Mesendoderm (in vitro differentiated cells): ENCODE measurements around the gene DNASE1L3.

Source experiments
- DNase-seq: peaks from one replicate; pipeline ENCODE4 v3.0.0; 2013
- H2AK5ac ChIP-seq: 2 replicates; pipeline ENCODE4 v1.6.1; 2013; ENCODE audit warnings: low read length, inconsistent platforms
- H2BK120ac ChIP-seq: 2 replicates; pipeline ENCODE4 v1.6.1; 2013; ENCODE audit warnings: low read depth, mild to moderate bottlenecking, low read length, moderate library complexity, mixed read lengths
- H2BK15ac ChIP-seq: replicated peaks from 2 replicates; pipeline ENCODE4 v1.6.1; 2013; ENCODE audit warnings: low read depth, mild to moderate bottlenecking, moderate library complexity
- H2BK5ac ChIP-seq: 2 replicates; pipeline ENCODE4 v1.6.1; 2013; ENCODE audit warnings: low read length, inconsistent platforms
- H3K18ac ChIP-seq: 2 replicates; pipeline ENCODE4 v1.6.1; 2013; ENCODE audit warnings: mild to moderate bottlenecking, low read length, mixed read lengths
- H3K23ac ChIP-seq: one replicate; pipeline ENCODE4 v1.6.1; 2013; ENCODE audit warnings: low read length
- H3K27ac ChIP-seq: 2 replicates; pipeline ENCODE4 v1.5.1; 2013; ENCODE audit warnings: low read depth, mild to moderate bottlenecking, inconsistent platforms, low read length, moderate library complexity
- H3K27me3 ChIP-seq: 2 replicates; pipeline ENCODE4 v1.6.1; 2013; ENCODE audit warnings: low read length, control low read depth, mild to moderate bottlenecking, inconsistent platforms; ENCODE audit not compliant: insufficient read depth, poor library complexity
- H3K36me3 ChIP-seq: 2 replicates; pipeline ENCODE4 v1.6.1; 2013; ENCODE audit warnings: low read length, inconsistent platforms; ENCODE audit not compliant: control insufficient read depth, insufficient read depth
- H3K4ac ChIP-seq: one replicate; pipeline ENCODE4 v1.6.1; 2013; ENCODE audit warnings: low read depth, mild to moderate bottlenecking, low read length, moderate library complexity
- H3K4me1 ChIP-seq: 2 replicates; pipeline ENCODE4 v1.6.1; 2013; ENCODE audit warnings: low read depth, low read length, inconsistent platforms; ENCODE audit not compliant: control insufficient read depth
- H3K4me2 ChIP-seq: 2 replicates; pipeline ENCODE4 v1.6.1; 2013; ENCODE audit warnings: low read length
- H3K4me3 ChIP-seq: 2 replicates; pipeline ENCODE4 v1.5.1; 2013; ENCODE audit warnings: mild to moderate bottlenecking, low read length
- H3K56ac ChIP-seq: one replicate; pipeline ENCODE4 v1.6.1; 2013; ENCODE audit warnings: low read length
- H3K79me1 ChIP-seq: 2 replicates; pipeline ENCODE4 v1.6.1; 2013; ENCODE audit warnings: low read length, inconsistent platforms
- H3K79me2 ChIP-seq: 2 replicates; pipeline ENCODE4 v1.6.1; 2013; ENCODE audit warnings: mild to moderate bottlenecking, low read length; ENCODE audit not compliant: control insufficient read depth, insufficient read depth
- H3K9ac ChIP-seq: 2 replicates; pipeline ENCODE4 v1.6.1; 2013; ENCODE audit warnings: low read length, inconsistent platforms
- H4K5ac ChIP-seq: one replicate; pipeline ENCODE4 v1.6.1; 2013; ENCODE audit warnings: low read length
- H4K8ac ChIP-seq: one replicate; pipeline ENCODE4 v1.6.1; 2013; ENCODE audit warnings: low read depth, mild to moderate bottlenecking, control low read depth, low read length, moderate library complexity
- WGBS: extraction: QIAGEN DNeasy Blood & Tissue Kit; methylation state at CpG from one replicate; pipeline ENCODE4 v1.1.7; 2013; ENCODE audit warnings: low lambda C conversion rate, missing lambda C conversion rate; ENCODE audit not compliant: insufficient coverage; ENCODE audit errors: extremely low coverage; 5-methylcytosine and 5-hydroxymethylcytosine counted together

DNASE1L3 gene

GRCh38 chr3:58148049-58148448, 62.7 kb downstream of the DNASE1L3 start:
- H3K18ac ChIP-seq = no peak overlapping the region
- H2BK5ac ChIP-seq = no peak overlapping the region
- no peaks in the 10 kb centered on the region for H3K27me3 ChIP-seq
- H3K9ac ChIP-seq = no peak overlapping the region
- no peak overlapping the region for H4K8ac ChIP-seq
- no peaks in the 10 kb centered on the region for H3K79me2 ChIP-seq
- no peak overlapping the region for H4K5ac ChIP-seq
- H3K23ac ChIP-seq = no peak overlapping the region
- H2AK5ac ChIP-seq = no peak overlapping the region
- WGBS = no CpG with 5 or more reads among the region's 9 CpGs
- no peak overlapping the region for H3K4me3 ChIP-seq
- H3K4me1 ChIP-seq = no peaks in the 10 kb centered on the region
- no peak overlapping the region for H3K4ac ChIP-seq
- no peak overlapping the region for H3K4me2 ChIP-seq
- no peak overlapping the region for H3K56ac ChIP-seq
- no peak overlapping the region for H2BK120ac ChIP-seq
- peaks cover 13% of the 10 kb centered on the region for H3K36me3 ChIP-seq
- no peaks in the 10 kb centered on the region for H3K79me1 ChIP-seq
- DNase-seq = no peak
- no peak overlapping the region for H2BK15ac ChIP-seq
- no peak overlapping the region for H3K27ac ChIP-seq

GRCh38 chr3:58144478-58145325, 66.1 kb downstream of the DNASE1L3 start:
- Histone ChIP-seq H3K27me3 (no peaks in the 10 kb centered on the region), H2BK15ac (no peak overlapping the region), H3K27ac (no peak overlapping the region), H3K4ac (no peak overlapping the region), H4K8ac (no peak overlapping the region), H2AK5ac (no peak overlapping the region), H2BK5ac (no peak overlapping the region), H3K79me1 (no peaks in the 10 kb centered on the region), H3K79me2 (no peaks in the 10 kb centered on the region), H3K56ac (no peak overlapping the region), H4K5ac (no peak overlapping the region), H3K9ac (no peak overlapping the region), H3K4me2 (no peak overlapping the region), H3K4me1 (no peaks in the 10 kb centered on the region), H3K4me3 (no peak overlapping the region), H3K23ac (no peak overlapping the region), H2BK120ac (no peak overlapping the region), H3K18ac (no peak overlapping the region), H3K36me3 (peaks cover 22% of the 10 kb centered on the region)
- no CpG with 5 or more reads among the region's 7 CpGs for WGBS
- DNase-seq = no peak

- WGBS = no CpG with 5 or more reads among the region's 9 CpGs
- H2BK120ac ChIP-seq = no peak overlapping the region
- no peak for DNase-seq
These were observed 67.2 kb downstream of the DNASE1L3 start for GRCh38 chr3:58143417-58144055.

More at GRCh38 chr3:58143417-58144055, 67.2 kb downstream of the DNASE1L3 start:
- Histone ChIP-seq H3K27ac (no peak overlapping the region), H3K23ac (no peak overlapping the region), H4K5ac (no peak overlapping the region), H3K56ac (no peak overlapping the region), H3K79me2 (no peaks in the 10 kb centered on the region), H3K9ac (no peak overlapping the region), H3K4me1 (no peaks in the 10 kb centered on the region), H3K27me3 (no peaks in the 10 kb centered on the region), H3K4ac (no peak overlapping the region), H3K4me2 (no peak overlapping the region), H3K36me3 (peaks cover 19% of the 10 kb centered on the region), H2AK5ac (no peak overlapping the region), H4K8ac (no peak overlapping the region), H2BK5ac (no peak overlapping the region), H3K4me3 (no peak overlapping the region), H2BK15ac (no peak overlapping the region), H3K18ac (no peak overlapping the region), H3K79me1 (no peaks in the 10 kb centered on the region)
